Prostate gland (tissue), 2 donors: Measurements from ENCODE around the gene C1orf87.

Experiments
- CTCF ChIP-seq, 4 experiments: fragments of 200-600 bp in 2 of 4; fragments of 450-650 bp in 2 of 4; sonication (generic) in 2 of 4; IDR thresholded peaks; 1 replicate in 3 of 4; 2 replicates in 1 of 4; pipeline ENCODE4 v1.5.1; 2016 to 2019; ENCODE audit warnings: antibody characterized with exemption in 4 of 4, mild to moderate bottlenecking in 2 of 4, moderate library complexity in 2 of 4
- POLR2AphosphoS5 ChIP-seq: sonication (generic); formaldehyde crosslinking; IDR thresholded peaks from one replicate; pipeline ENCODE4 v1.6.1; 2017; ENCODE audit warnings: antibody characterized with exemption

GRCh38 chr1:59999746-60000145 lies 73.8 kb downstream of the C1orf87 start:
- TF ChIP-seq CTCF (IDR thresholded peaks at IDR 0.05) (no peak), POLR2AphosphoS5 (no peak)
